ENCODE data around the gene GGA1.

Gene GGA1

DNA sequence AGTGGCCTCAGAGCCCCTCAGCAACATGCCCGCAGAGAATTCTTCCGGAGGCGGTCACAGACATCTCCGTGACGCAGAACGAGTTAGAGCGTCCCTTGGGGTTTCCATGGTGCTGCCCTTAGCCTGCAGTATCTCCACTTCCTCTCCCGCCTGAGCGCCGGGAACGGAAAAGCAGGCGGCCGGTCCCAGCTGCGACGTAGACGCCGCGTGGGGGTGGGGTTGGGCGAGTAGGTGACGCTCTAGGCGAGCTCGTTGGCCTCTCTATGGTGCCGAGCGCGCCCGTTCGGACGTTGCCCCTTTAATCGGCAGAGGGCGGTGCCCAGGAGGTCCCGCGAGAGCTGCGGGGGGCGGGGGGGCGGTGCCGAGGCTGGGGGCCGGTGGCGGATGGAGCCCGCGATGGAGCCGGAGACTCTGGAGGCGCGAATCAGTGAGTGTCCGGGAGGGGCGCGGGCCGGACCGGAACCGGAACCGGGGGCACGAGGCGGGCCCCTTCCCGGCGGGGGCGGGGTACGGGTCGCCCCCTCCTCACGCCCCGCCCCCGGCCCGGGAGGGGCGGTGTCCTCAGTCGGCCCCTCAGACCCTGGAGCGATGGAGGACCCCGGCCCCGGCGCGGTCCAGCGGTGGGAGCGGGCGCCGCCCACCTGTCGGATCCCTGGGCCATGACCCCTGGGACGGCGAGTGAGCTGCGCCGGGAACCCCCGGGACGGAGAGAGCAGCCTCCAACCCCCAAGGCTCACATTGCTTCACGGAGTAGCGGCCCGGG is at the start of gene GGA1:
GGA1 (plus strand) TSS at position 358 of the 763 bp plus-strand sequence; CDS start at position 385, 27 bp downstream.
- DNase-seq (ENCODE audit: low spot score) = peak; percentile 97

DNA sequence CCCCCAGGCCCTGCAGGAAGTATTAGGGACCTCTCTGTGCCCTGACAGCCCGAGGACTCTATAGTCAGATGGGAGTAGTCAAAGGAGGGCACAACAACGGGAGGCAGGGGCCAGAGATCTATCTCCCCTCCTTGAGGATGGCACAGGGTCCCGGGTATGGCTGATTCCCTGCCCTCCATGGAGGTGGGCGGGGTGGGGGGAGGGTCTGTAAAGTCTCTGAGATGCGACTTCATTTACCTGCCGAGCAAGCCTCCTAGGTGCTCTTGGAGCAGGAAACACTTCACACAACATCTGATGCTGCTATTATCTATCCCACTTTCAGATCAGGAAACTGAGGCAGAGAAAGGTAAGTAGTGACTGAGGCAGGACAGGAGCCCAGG is 49.1 kb upstream of the GGA1 start:
- DNase-seq (ENCODE audit: low spot score) = no peak

DNA sequence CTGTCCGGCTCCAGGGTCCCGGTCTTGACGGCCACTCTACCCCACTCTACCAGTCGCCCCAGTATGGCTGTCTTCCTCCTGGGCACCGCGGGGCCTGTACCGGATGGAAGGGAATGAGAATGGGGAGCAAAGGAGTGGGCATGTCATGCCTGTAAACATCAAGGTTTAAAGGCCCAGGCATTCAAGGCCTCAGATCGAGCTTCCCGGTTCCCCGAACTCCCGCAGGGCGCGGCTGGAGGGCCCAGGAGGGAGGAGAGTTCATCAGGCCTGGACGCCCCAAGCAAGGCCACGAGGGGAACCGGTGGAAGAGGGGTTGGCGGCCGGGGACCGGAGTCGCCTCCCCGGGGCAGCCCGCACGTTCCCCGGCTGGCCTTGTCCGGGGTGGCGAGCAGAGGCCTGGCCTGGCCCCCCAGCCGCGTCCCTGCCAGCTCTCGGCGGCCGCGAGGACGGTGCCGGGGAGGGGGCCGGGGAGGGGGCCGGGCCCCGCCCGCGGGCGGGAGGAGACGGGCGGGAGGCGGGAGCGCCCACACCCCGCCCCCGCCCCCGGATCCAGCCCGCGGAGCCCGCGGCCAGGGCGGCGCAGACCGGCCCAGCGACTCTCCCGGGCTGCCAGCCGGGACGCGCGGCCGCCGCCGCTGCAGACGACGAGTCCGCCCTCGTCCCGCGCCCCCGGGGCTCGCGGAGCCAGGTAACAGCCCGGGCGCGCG is 48.6 kb upstream of the GGA1 start, which contains the start of gene CDC42EP1:
CDC42EP1 (plus strand) TSS at position 580 of the 707 bp plus-strand sequence. CDS start 5,870 bp downstream, outside the sequence.
- DNase-seq (ENCODE audit: low spot score) = peak; percentile 81

DNA sequence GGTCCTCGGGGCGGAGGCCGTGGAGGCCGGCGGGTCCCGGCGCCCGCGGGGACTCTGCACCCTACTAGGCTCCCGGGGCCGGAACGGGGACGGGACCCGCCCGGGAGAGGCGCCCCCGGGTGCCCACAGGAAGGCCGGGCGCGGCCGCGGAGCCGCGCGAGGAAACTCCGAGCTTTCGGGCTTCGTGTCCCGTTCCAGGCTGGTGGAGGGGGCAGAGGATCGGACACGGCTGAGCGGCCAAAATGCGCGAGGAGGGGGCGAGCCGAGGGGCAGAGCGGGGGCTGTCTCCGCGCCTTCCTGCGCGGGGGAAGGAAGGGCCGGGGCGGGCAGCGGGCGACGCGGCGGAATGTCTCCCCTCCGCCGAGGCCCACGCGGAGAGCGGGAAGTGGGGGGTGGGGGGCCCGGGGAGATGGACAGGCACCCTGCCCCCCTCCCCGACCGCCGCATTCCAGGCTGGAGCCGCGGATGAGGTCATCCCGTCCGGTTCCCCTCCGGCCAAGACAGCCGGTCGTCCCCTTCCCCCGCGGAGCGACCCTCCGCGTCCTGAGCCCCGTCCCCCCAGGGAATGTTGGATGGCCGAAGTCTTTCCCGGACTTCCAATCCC is 47.9 kb upstream of the GGA1 start:
- peak; percentile 81 for DNase-seq (ENCODE audit: low spot score)

GRCh38 chr22:37561212-37562048 is 47.2 kb upstream of the GGA1 start:
- DNase-seq (ENCODE audit: low spot score) = peak; percentile 93

- no peak for DNase-seq (ENCODE audit: low spot score)
Measured at GRCh38 chr22:37562049-37562875, 46.4 kb upstream of the GGA1 start.

DNA sequence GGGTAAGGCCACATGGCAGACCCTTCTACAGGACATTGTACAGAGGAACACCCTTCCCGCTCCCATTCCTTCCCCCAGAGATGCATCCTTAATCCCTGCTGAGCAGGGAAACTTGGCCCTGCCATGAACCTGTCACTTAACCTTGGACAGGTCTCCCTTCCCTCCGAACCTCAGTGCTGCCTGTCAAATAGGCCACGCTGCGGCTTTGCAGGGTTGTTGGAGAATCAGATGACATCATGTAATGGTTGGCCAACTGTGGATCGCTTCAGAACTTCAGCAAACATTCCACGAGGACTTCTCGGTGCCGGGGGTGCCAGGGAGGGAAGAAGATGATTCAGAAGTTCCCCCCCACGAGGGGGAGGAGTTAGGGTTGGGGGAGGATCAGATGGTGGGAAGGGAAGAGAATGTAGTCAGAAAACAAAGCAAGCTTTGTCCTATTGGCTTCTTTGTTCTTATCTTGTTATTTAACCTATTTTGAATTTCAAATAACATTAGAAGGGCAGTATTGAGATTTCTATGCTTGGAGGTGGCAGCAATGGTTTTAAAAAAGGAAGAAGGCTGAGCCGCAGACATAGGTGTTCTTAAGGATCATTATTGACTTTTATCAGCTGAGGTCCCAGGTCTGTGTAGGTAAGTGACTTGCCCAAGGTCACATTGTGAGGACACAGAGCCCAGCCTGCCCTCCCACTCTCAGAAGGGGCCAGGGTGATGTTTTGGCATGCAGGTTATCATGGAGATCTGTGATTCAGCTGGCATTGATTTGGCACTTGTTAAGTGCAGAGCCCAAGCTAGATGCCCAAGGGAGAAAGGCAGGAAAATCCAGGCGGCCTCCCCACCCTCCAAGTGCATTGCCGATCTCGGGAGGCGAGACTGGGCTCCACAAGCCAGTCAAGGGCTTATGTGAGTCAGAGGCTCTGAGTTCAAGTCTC is 45.2 kb upstream of the GGA1 start:
- DNase-seq (ENCODE audit: low spot score) = no peak

DNA sequence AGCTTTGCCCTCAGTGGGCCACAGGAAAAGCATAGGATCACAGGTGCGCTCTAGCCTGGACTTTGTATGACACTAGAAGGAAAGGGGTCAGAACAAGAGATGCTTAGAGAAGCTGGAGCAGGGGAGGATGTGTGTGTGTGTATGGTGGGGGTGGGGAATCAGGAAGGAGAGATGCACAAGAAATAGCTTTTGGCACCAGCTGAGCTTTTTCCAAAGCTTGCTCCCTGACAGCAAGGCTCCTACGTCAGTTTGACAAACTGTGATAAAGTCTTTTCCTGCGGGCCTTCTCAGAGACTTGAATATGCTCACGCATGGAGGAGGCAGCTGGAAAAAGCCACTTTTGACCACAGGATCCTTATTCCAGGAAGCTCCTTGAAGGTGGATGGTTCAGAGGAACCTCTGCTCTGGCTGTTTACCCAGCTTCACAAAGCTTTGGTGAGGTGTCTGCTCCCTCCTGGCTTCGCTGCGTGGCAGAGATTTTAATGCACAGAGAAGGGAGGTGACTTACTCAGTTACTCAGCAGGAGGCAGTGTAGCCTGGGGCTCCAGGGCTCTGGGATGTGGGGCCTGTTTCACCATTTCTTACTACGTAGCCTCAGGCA is 44.4 kb upstream of the GGA1 start:
- DNase-seq (ENCODE audit: low spot score) = no peak

- no peak for DNase-seq (ENCODE audit: low spot score)
Measured at GRCh38 chr22:37565830-37566229, 42.8 kb upstream of the GGA1 start.

DNA sequence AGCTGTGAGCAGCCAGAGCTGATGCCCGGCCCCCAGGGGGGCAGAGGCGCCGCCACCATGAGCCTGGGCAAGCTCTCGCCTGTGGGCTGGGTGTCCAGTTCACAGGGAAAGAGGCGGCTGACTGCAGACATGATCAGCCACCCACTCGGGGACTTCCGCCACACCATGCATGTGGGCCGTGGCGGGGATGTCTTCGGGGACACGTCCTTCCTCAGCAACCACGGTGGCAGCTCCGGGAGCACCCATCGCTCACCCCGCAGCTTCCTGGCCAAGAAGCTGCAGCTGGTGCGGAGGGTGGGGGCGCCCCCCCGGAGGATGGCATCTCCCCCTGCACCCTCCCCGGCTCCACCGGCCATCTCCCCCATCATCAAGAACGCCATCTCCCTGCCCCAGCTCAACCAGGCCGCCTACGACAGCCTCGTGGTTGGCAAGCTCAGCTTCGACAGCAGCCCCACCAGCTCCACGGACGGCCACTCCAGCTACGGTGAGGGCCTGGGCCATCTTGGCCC is 42.3 kb upstream of the GGA1 start:
- DNase-seq (ENCODE audit: low spot score) = no peak

GRCh38 chr22:37566903-37567798 is 41.5 kb upstream of the GGA1 start:
- peak; percentile 80 for DNase-seq (ENCODE audit: low spot score)

DNA sequence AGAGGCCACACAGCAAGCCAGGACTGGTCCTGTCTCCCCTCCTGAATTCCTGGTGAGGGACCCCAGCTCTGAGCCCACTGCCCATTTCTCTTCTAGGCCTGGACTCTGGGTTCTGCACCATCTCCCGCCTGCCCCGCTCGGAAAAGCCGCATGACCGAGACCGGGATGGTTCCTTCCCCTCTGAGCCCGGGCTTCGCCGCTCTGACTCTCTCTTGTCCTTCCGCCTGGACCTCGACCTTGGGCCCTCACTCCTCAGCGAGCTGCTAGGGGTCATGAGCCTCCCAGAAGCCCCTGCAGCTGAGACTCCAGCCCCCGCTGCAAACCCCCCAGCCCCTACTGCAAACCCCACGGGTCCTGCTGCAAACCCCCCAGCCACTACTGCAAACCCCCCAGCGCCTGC is 40.6 kb upstream of the GGA1 start:
- DNase-seq (ENCODE audit: low spot score) = no peak

GRCh38 chr22:37568448-37569008 is 40.1 kb upstream of the GGA1 start:
- no peak for DNase-seq (ENCODE audit: low spot score)

DNA sequence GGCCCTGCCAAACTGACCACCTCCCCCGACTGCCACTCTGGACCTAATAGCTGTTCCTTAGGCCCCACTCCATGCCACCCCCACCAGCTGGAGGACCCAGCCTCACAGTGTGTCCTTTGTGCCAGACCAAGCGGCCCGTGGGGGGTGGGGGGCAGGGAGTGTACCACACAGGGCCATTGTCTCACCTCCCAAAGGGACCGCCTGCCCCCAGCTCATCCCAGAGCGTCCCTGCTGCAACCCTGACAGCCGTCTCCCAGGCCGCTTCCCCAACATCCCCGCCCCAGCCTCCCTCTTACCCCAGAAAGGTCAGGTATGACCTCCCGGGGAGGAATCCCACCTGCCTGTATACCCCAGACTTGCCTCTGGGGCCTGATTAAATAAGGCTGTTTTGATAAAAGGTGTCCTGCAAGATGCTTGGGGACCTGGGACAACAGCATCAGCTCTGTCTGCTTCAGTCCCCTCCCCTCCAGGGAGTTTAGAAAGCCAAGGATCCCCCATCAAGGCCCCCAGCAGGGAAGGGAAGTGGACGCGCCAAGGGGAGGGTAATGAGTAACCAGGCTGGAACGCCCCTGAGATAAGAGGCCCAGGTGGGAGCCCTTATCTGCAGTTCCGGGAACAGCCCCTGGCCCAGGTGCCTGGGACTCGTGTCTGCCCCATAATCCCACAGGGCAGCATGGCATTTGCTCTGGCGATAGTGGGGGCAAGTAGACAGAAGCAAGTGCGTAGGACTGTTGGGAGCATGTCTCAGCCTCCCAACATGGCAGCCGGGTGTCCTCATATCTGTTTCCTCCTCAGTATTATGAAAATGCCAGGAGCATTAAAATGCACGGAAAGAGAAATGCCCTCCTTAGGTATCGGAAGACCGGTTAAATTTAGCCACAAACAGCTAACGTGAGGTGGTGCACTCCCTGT is 39.4 kb upstream of the GGA1 start:
- no peak for DNase-seq (ENCODE audit: low spot score)

- no peak for DNase-seq (ENCODE audit: low spot score)
Measured at GRCh38 chr22:37569921-37570660, 38.5 kb upstream of the GGA1 start.

DNA sequence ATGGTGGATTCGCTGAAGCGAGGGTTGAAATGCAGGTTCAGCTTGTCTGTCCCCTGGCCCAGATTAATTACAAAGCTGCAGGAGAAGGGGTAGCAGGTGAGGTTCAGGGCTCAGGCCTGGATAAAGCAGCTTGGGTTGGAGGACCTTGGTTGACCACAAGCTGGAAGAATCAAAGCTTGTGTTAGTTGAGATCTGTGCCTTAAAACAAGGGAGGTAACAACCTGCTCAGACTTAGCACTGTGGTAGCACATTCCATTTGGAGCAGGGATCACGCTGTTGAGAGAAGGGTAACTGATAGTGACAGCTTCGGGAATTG is 38.0 kb upstream of the GGA1 start:
- DNase-seq (ENCODE audit: low spot score) = no peak

All from left forelimb (tissue), 1 donor.